Measurements from ENCODE around the gene ALPK1. TPM values are rescaled to one million over a fixed set of nuclear protein-coding genes. Genes with fewer than 3 reads are reported as not detected.

ALPK1 gene
- total RNA-seq, 1 donor from 2014 or later = 26.9 TPM

- H3K36me3 Mint-ChIP-seq = peaks cover 57% of the 10 kb centered on the region
- TF ChIP-seq CTCF (IDR thresholded peaks at IDR 0.05; ENCODE audit: unreplicated experiment) = no peak
These were observed 64.1 kb downstream of the ALPK1 start for GRCh38 chr4:112361181-112361791.

GRCh38 chr4:112370466-112370865, 73.3 kb downstream of the ALPK1 start:
- no peak overlapping the region for H3K27ac Mint-ChIP-seq
- peaks cover 17% of the 10 kb centered on the region for H3K36me3 Mint-ChIP-seq
- H3K4me1 Mint-ChIP-seq = peaks cover 2% of the 10 kb centered on the region
- no peak for DNase-seq (ENCODE audit: low spot score in 2 of 2, unreplicated experiment in 2 of 2)
- no peak for TF ChIP-seq CTCF (IDR thresholded peaks at IDR 0.05; ENCODE audit: unreplicated experiment)
- H3K9me3 Mint-ChIP-seq = peaks cover 41% of the 10 kb centered on the region
- H3K27me3 Mint-ChIP-seq (ENCODE audit: low read depth) = no peaks in the 10 kb centered on the region
- H3K4me3 Mint-ChIP-seq = no peak overlapping the region

More at GRCh38 chr4:112361181-112361791, 64.1 kb downstream of the ALPK1 start:
- DNase-seq (ENCODE audit: low spot score in 2 of 2, unreplicated experiment in 2 of 2) = no peak
- Mint-ChIP-seq H3K27ac (no peak overlapping the region), H3K9me3 (peaks cover 63% of the 10 kb centered on the region), H3K4me3 (no peak overlapping the region), H3K27me3 (ENCODE audit: low read depth) (no peaks in the 10 kb centered on the region), H3K4me1 (no peaks in the 10 kb centered on the region)

GRCh38 chr4:112371361-112371760, 74.2 kb downstream of the ALPK1 start:
- no peak for DNase-seq (ENCODE audit: low spot score in 2 of 2, unreplicated experiment in 2 of 2)
- no peak for TF ChIP-seq CTCF (IDR thresholded peaks at IDR 0.05; ENCODE audit: unreplicated experiment)
- H3K27me3 Mint-ChIP-seq (ENCODE audit: low read depth) = no peaks in the 10 kb centered on the region
- H3K36me3 Mint-ChIP-seq = peaks cover 13% of the 10 kb centered on the region
- no peak overlapping the region for H3K27ac Mint-ChIP-seq
- peaks cover 2% of the 10 kb centered on the region for H3K4me1 Mint-ChIP-seq
- peaks cover 32% of the 10 kb centered on the region for H3K9me3 Mint-ChIP-seq
- no peak overlapping the region for H3K4me3 Mint-ChIP-seq

GRCh38 chr4:112374850-112375249, 77.7 kb downstream of the ALPK1 start:
- H3K4me3 Mint-ChIP-seq = no peak overlapping the region
- H3K9me3 Mint-ChIP-seq = peaks cover 20% of the 10 kb centered on the region
- peaks cover 10% of the 10 kb centered on the region for H3K4me1 Mint-ChIP-seq
- peaks cover 24% of the 10 kb centered on the region for H3K27me3 Mint-ChIP-seq (ENCODE audit: low read depth)
- peaks cover 17% of the 10 kb centered on the region for H3K36me3 Mint-ChIP-seq
- DNase-seq (ENCODE audit: low spot score in 2 of 2, unreplicated experiment in 2 of 2) = no peak
- no peak for TF ChIP-seq CTCF (IDR thresholded peaks at IDR 0.05; ENCODE audit: unreplicated experiment)
- no peak overlapping the region for H3K27ac Mint-ChIP-seq

GRCh38 chr4:112377171-112377570, 80.0 kb downstream of the ALPK1 start:
- Mint-ChIP-seq H3K4me3 (no peak overlapping the region), H3K27ac (no peak overlapping the region), H3K27me3 (ENCODE audit: low read depth) (peaks cover 31% of the 10 kb centered on the region), H3K4me1 (peaks cover 8% of the 10 kb centered on the region), H3K9me3 (peaks cover 14% of the 10 kb centered on the region), H3K36me3 (peaks cover 17% of the 10 kb centered on the region)
- TF ChIP-seq CTCF (IDR thresholded peaks at IDR 0.05; ENCODE audit: unreplicated experiment) = no peak
- no peak for DNase-seq (ENCODE audit: low spot score in 2 of 2, unreplicated experiment in 2 of 2)
